ENCODE results near the gene PHB1. TPM values are rescaled to one million over a fixed set of nuclear protein-coding genes. Genes with fewer than 3 reads are reported as not detected.

The PHB1 gene
- total RNA-seq, 4 donors from 2014 or later, result 83.5 to 114 (median 90.4) TPM

- WGBS, 2 donors, result 92 to 94% methylated on average over 8 of the region's 8 CpGs
- no peaks in the 10 kb centered on the region for H3K36me3 ChIP-seq
- no peak for DNase-seq (ENCODE audit: low spot score in 2 of 2)
- no peak for TF ChIP-seq EP300 (IDR thresholded peaks at IDR 0.05)
- no peak for TF ChIP-seq CTCF (IDR thresholded peaks at IDR 0.05)
- no peak for TF ChIP-seq POLR2A (IDR thresholded peaks at IDR 0.05)
- no peaks in the 10 kb centered on the region for H3K9me3 ChIP-seq
- H3K27me3 ChIP-seq, result no peaks in the 10 kb centered on the region
- peaks cover 0 to 48% (median 31%) of the 10 kb centered on the region in 4 donors for H3K4me1 ChIP-seq
- peak overlapping the region in 1 of 4 donors; percentile 84 for H3K27ac ChIP-seq
- H3K4me3 ChIP-seq, result no peak overlapping the region
Measured at GRCh38 chr17:49388692-49389513, 25.8 kb downstream of the PHB1 start.

GRCh38 chr17:49388290-49388640 is 26.4 kb downstream of the PHB1 start:
- H3K4me3 ChIP-seq, result no peak overlapping the region
- H3K27me3 ChIP-seq, result no peaks in the 10 kb centered on the region
- peaks cover 0 to 44% (median 29%) of the 10 kb centered on the region in 4 donors for H3K4me1 ChIP-seq
- H3K27ac ChIP-seq, result peak overlapping the region in 1 of 4 donors; percentile 84
- DNase-seq (ENCODE audit: low spot score in 2 of 2), result no peak
- TF ChIP-seq EP300 (IDR thresholded peaks at IDR 0.05) (no peak), POLR2A (IDR thresholded peaks at IDR 0.05) (no peak), CTCF (IDR thresholded peaks at IDR 0.05) (no peak)
- no peaks in the 10 kb centered on the region for H3K36me3 ChIP-seq
- no peaks in the 10 kb centered on the region for H3K9me3 ChIP-seq
- 83 to 88% methylated on average over 6 of the region's 6 CpGs for WGBS, 2 donors

DNA sequence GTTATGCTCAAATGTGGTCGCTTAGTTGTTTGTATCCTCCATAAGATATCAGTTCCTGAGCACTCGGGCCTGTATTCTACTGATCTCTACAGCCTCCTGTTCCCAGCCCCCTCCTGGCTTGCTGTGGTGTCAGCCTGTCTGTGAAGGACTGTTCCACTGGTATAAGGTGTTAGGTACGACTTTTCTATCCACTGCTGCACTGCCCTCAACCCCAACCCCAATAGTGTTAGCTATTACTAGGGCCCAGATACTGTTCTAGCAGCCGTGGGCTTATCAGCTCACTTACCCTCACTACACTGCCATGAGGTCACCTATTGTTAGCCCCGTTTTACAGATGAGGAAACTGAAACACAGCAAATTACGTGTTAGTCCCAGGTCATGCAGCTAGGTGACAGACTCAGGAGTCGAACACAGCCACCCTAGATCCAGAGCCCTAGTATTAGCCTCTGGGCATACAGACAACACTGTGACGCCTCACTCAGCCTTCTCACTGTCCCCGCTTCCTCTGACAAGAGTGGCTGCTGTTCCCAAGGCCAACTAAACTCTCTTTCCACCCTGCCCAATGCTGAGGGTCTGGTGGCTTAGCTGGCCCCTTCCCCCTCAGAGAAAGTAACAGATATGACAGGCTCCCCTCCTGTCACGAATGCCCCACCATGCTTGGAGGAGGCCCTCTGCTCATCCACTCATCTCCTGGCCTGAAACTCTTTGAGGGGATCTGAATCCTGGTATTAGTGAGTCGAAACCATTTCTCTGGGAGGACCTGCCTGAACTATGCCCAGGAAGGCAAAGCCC is 27.0 kb downstream of the PHB1 start:
- Histone ChIP-seq H3K27me3 (no peaks in the 10 kb centered on the region), H3K36me3 (no peaks in the 10 kb centered on the region), H3K27ac (peak overlapping the region in 1 of 4 donors; percentile 57), H3K4me1 (peaks cover 0 to 44% (median 29%) of the 10 kb centered on the region in 4 donors), H3K9me3 (no peaks in the 10 kb centered on the region), H3K4me3 (no peak overlapping the region)
- no peak for TF ChIP-seq EP300 (IDR thresholded peaks at IDR 0.05)
- TF ChIP-seq CTCF (IDR thresholded peaks at IDR 0.05), result no peak
- no peak for TF ChIP-seq POLR2A (IDR thresholded peaks at IDR 0.05)
- DNase-seq (ENCODE audit: low spot score in 2 of 2), result no peak
- 74 to 80% methylated on average over 11 of the region's 11 CpGs for WGBS, 2 donors

- H3K27ac ChIP-seq, result no peak overlapping the region
- WGBS, 2 donors, result 94% methylated on average over 10 of the region's 10 CpGs
- no peaks in the 10 kb centered on the region for H3K27me3 ChIP-seq
- no peaks in the 10 kb centered on the region for H3K36me3 ChIP-seq
- no peak for DNase-seq (ENCODE audit: low spot score in 2 of 2)
- no peak overlapping the region for H3K4me3 ChIP-seq
- H3K4me1 ChIP-seq, result peaks cover 0 to 39% (median 22%) of the 10 kb centered on the region in 4 donors
- no peaks in the 10 kb centered on the region for H3K9me3 ChIP-seq
- TF ChIP-seq POLR2A (IDR thresholded peaks at IDR 0.05), result no peak
- TF ChIP-seq CTCF (IDR thresholded peaks at IDR 0.05), result no peak
- no peak for TF ChIP-seq EP300 (IDR thresholded peaks at IDR 0.05)
Measured at GRCh38 chr17:49386373-49386772, 28.3 kb downstream of the PHB1 start.

GRCh38 chr17:49384951-49385350 is 29.7 kb downstream of the PHB1 start:
- WGBS, 2 donors, result 71 to 74% methylated on average over 4 of the region's 4 CpGs
- H3K4me1 ChIP-seq, result peaks cover 0 to 25% (median 8%) of the 10 kb centered on the region in 4 donors
- H3K36me3 ChIP-seq, result no peaks in the 10 kb centered on the region
- no peak overlapping the region for H3K4me3 ChIP-seq
- no peak overlapping the region for H3K27ac ChIP-seq
- TF ChIP-seq CTCF (IDR thresholded peaks at IDR 0.05) (no peak), EP300 (IDR thresholded peaks at IDR 0.05) (no peak), POLR2A (IDR thresholded peaks at IDR 0.05) (no peak)
- H3K9me3 ChIP-seq, result no peaks in the 10 kb centered on the region
- H3K27me3 ChIP-seq, result no peaks in the 10 kb centered on the region
- no peak for DNase-seq (ENCODE audit: low spot score in 2 of 2)

Data from tibial nerve (tissue), 4 donors.